ENCODE data around the gene EEFSEC. TPM values are rescaled to one million over a fixed set of nuclear protein-coding genes. Genes with fewer than 3 reads are reported as not detected.

The EEFSEC gene
- total and polyA plus RNA-seq, 2 of the 4 experiments (the other 2 are of a cell fraction) = 4.5 to 9.3 TPM

DNA sequence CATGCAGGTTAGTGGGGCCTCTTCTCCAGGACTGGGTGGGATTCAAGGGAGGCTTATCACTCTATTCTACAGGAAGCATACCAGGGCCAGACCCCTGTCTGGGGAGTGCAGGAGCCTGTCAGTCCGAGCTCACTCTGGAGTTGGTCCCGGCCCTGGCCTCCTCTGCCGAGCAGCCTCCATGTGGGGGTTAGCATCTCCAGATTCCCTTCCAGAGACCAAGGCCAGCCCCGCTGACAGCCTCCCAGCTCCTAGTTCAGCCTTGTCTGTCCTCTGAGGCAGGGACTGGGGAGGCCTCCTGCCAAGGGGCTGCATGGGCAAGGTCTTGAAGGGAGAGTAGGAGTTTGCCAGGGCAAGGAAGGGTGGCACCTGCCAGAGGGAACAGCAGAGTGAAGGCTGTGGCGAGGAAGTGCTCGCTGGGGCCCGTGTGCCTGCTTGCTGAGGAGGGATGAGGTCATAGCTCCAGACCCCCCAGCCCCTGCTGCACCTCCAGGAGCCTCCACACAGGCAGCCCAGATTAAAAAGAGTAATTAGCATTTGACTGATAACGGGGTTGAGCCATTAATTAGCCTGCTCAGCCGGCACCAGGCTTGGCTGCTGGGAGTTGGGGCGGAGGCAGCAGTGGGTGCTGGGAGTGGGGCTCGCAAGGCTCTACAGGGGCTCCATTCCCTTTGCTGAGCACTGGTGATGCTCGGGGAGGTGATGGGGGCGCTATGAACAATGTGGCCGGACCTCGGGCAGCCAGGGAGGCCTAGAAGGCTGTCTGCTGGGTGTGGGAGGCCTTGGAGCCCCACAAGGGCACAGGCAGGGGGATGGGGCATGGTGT is 259.1 kb downstream of the EEFSEC start:
- Histone ChIP-seq H3K56ac (ENCODE audit: extremely low read depth, insufficient read depth, low read length) (no peak overlapping the region), H3K4ac (ENCODE audit: low read depth, low read length) (no peak overlapping the region), H3K9ac (ENCODE audit: low read depth, low read length) (no peak overlapping the region), H3K27me3 (ENCODE audit: control insufficient read depth, insufficient read depth, low read length) (no peaks in the 10 kb centered on the region), H3K79me1 (ENCODE audit: low read depth in 1 of 2, low read length in 2 of 2) (no peaks in the 10 kb centered on the region), H2AFZ (replicated peaks; ENCODE audit: low read length, poor library complexity) (no peak overlapping the region), H4K20me1 (ENCODE audit: insufficient read depth, low read length) (no peaks in the 10 kb centered on the region), H2BK5ac (ENCODE audit: low read depth, low read length, poor library complexity, severe bottlenecking) (no peak overlapping the region), H2AK9ac (replicated peaks; ENCODE audit: low read depth, low read length, poor library complexity) (no peak overlapping the region), H2BK20ac (ENCODE audit: low read depth, low read length) (no peak overlapping the region), H4K91ac (ENCODE audit: insufficient read depth, low read depth, low read length) (no peak overlapping the region), H4K5ac (ENCODE audit: low read depth, low read length) (no peak overlapping the region), H3K4me1 (ENCODE audit: control insufficient read depth, insufficient read depth, low read length) (0 out of 2 replicates have a peak, but pooled peaks cover 3% of the 10 kb centered on the region), H3K4me2 (ENCODE audit: low read depth, low read length) (no peak overlapping the region), H3K9me1 (ENCODE audit: insufficient read depth, low read length) (peaks cover 5% of the 10 kb centered on the region; the same call in 1 of the 2 replicates), H3K4me3 (ENCODE audit: insufficient read depth, low read depth, low read length) (no peak overlapping the region), H2AK5ac (ENCODE audit: low read depth, low read length) (no peak overlapping the region), H3K14ac (replicated peaks; ENCODE audit: low read depth, low read length) (no peak overlapping the region), H3K36me3 (ENCODE audit: control insufficient read depth, insufficient read depth, low read length) (no peaks in the 10 kb centered on the region), H2BK120ac (ENCODE audit: low read depth, low read length) (no peak overlapping the region), H4K8ac (ENCODE audit: low read depth in 2 of 2, low read length in 2 of 2) (no peak overlapping the region), H3K18ac (ENCODE audit: low read depth, low read length) (no peak overlapping the region), H3K23ac (ENCODE audit: low read depth, low read length) (no peak overlapping the region), H3K27ac (ENCODE audit: insufficient read depth, low read length) (no peak overlapping the region), H2BK15ac (ENCODE audit: low read depth, low read length) (no peak overlapping the region), H3K9me3 (ENCODE audit: control insufficient read depth, insufficient read depth, low read length) (no peaks in the 10 kb centered on the region)
- intact Hi-C loops (cut with micrococcal nuclease) = no loop called here
- BruUV-seq (replicated peaks) = no TSS peak
- ATAC-seq (ENCODE audit: low read depth) = no peak
- dilution Hi-C loops (cut with HindIII; ENCODE audit: low sequenced_read_pairs, unreplicated experiment) = no loop called here
- no peak for DNase-seq
- TF ChIP-seq, protein P1, sequence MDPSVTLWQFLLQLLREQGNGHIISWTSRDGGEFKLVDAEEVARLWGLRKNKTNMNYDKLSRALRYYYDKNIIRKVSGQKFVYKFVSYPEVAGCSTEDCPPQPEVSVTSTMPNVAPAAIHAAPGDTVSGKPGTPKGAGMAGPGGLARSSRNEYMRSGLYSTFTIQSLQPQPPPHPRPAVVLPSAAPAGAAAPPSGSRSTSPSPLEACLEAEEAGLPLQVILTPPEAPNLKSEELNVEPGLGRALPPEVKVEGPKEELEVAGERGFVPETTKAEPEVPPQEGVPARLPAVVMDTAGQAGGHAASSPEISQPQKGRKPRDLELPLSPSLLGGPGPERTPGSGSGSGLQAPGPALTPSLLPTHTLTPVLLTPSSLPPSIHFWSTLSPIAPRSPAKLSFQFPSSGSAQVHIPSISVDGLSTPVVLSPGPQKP (IDR thresholded peaks at IDR 0.05; ENCODE audit: borderline replicate concordance, low read depth, low read length) = no peak
- TF ChIP-seq MAZ (IDR thresholded peaks at IDR 0.05; ENCODE audit: borderline replicate concordance, low read depth, low read length) (no peak), CHD1 (IDR thresholded peaks at IDR 0.05; ENCODE audit: low read depth, low read length) (no peak), FOS (IDR thresholded peaks at IDR 0.05; ENCODE audit: low read depth, low read length) (no peak), CEBPB (IDR thresholded peaks at IDR 0.05; ENCODE audit: low read depth, low read length) (no peak), SMC3 (IDR thresholded peaks at IDR 0.05; ENCODE audit: low read depth, low read length) (no peak), BHLHE40 (IDR thresholded peaks at IDR 0.05; ENCODE audit: low read depth, low read length) (no peak), NFE2L2 (IDR thresholded peaks at IDR 0.05; ENCODE audit: low read depth, low read length) (no peak), RFX5 (IDR thresholded peaks at IDR 0.05; ENCODE audit: low read depth, low read length) (no peak)
- TF ChIP-seq, protein P2, sequence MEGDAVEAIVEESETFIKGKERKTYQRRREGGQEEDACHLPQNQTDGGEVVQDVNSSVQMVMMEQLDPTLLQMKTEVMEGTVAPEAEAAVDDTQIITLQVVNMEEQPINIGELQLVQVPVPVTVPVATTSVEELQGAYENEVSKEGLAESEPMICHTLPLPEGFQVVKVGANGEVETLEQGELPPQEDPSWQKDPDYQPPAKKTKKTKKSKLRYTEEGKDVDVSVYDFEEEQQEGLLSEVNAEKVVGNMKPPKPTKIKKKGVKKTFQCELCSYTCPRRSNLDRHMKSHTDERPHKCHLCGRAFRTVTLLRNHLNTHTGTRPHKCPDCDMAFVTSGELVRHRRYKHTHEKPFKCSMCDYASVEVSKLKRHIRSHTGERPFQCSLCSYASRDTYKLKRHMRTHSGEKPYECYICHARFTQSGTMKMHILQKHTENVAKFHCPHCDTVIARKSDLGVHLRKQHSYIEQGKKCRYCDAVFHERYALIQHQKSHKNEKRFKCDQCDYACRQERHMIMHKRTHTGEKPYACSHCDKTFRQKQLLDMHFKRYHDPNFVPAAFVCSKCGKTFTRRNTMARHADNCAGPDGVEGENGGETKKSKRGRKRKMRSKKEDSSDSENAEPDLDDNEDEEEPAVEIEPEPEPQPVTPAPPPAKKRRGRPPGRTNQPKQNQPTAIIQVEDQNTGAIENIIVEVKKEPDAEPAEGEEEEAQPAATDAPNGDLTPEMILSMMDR (conservative IDR thresholded peaks at IDR 0.05; ENCODE audit: low read depth, low read length) = no peak
- in situ Hi-C loops (cut with MboI; ENCODE audit: low sequenced_read_pairs) = no loop called here
- WGBS, 2 experiments (ENCODE audit: extremely low coverage in 2 of 2, insufficient read length in 1 of 2) = 80% methylated on average over 3 of the region's 15 CpGs; no CpG with 5 or more reads in 1 of the 2 experiments
- CTCF ChIA-PET = no interaction called here
- POLR2A ChIA-PET (ENCODE audit: unreplicated experiment) = no interaction called here
